Smooth muscle cell (in vitro differentiated cells): ENCODE results near the gene ZBP1. TPM values are rescaled to one million over a fixed set of nuclear protein-coding genes. Genes with fewer than 3 reads are reported as not detected.

Experiments used
- DNase-seq: peaks from one replicate; lab custom pipeline; 2025; ENCODE audit not compliant: unreplicated experiment; lab: John Stamatoyannopoulos, UW
- H2AFZ ChIP-seq: fragments of 200-600 bp; sonication (generic); 2 replicates; pipeline ENCODE4 v1.6.0; 2016; ENCODE audit warnings: antibody characterized with exemption, low read depth, mild to moderate bottlenecking
- H3F3A ChIP-seq: fragments of 200-600 bp; sonication (generic); 2 replicates; pipeline ENCODE4 v1.6.0; 2017; ENCODE audit warnings: antibody characterized with exemption, low read depth
- H3K27ac ChIP-seq: fragments of 200-600 bp; sonication (generic); 2 replicates; pipeline ENCODE4 v1.5.1; 2016; ENCODE audit warnings: low read depth, mild to moderate bottlenecking
- H3K27me3 ChIP-seq: fragments of 200-600 bp; sonication (generic); 2 replicates; pipeline ENCODE4 v1.6.1; 2016; ENCODE audit warnings: low read depth, mild to moderate bottlenecking
- H3K36me3 ChIP-seq: fragments of 200-600 bp; sonication (generic); 2 replicates; pipeline ENCODE4 v1.5.1; 2016; ENCODE audit warnings: low read depth
- H3K4me1 ChIP-seq: fragments of 200-600 bp; sonication (generic); 2 replicates; pipeline ENCODE4 v1.5.1; 2016; ENCODE audit warnings: low read depth
- H3K4me2 ChIP-seq: fragments of 200-600 bp; sonication (generic); 2 replicates; pipeline ENCODE4 v1.6.0; 2016; ENCODE audit warnings: mild to moderate bottlenecking
- H3K4me3 ChIP-seq: fragments of 200-600 bp; sonication (generic); 2 replicates; pipeline ENCODE4 v1.5.1; 2016; ENCODE audit warnings: mild to moderate bottlenecking
- H3K79me2 ChIP-seq: fragments of 200-600 bp; sonication (generic); 2 replicates; pipeline ENCODE4 v1.6.0; 2016; ENCODE audit warnings: low read depth, mild to moderate bottlenecking
- H3K9ac ChIP-seq: fragments of 200-600 bp; sonication (generic); 2 replicates; pipeline ENCODE4 v1.6.0; 2016; ENCODE audit warnings: low read depth
- H3K9me3 ChIP-seq: fragments of 200-600 bp; sonication (generic); replicated peaks from 2 replicates; pipeline ENCODE4 v1.5.1; 2016; ENCODE audit warnings: low read depth
- H4K20me1 ChIP-seq: fragments of 200-600 bp; sonication (generic); 2 replicates; pipeline ENCODE4 v1.6.0; 2016; ENCODE audit warnings: low read depth
- WGBS: methylation state at CpG from one replicate; pipeline ENCODE4 v1.1.7; 2016; ENCODE audit warnings: low lambda C conversion rate; 5-methylcytosine and 5-hydroxymethylcytosine counted together
- polyA plus RNA-seq: library from polyadenylated mRNA; unstranded; fragments of >200 nt; fragmentation: Nextera tagmentation; extraction: Ambion mirVana; gene quantifications from 2 replicates; pipeline ENCODE4 v1.2.1, GENCODE V29; 2016
- total RNA-seq: library from RNA; depleted of rRNA; stranded (reverse); fragments of >200 nt; gene quantifications from 2 replicates; pipeline ENCODE4 v1.2.3, GENCODE V29; 2014
- TF ChIP-seq, protein P1 (sequence below): fragments of 200-600 bp; sonication (generic); IDR thresholded peaks from 2 replicates; pipeline ENCODE4 v1.5.1; 2017; ENCODE audit warnings: borderline replicate concordance, mild to moderate bottlenecking, antibody characterized with exemption; ENCODE audit not compliant: insufficient read depth, poor library complexity, severe bottlenecking

Gene ZBP1
- total and polyA plus RNA-seq, 2 experiments from 2014 or later: not detected

DNA sequence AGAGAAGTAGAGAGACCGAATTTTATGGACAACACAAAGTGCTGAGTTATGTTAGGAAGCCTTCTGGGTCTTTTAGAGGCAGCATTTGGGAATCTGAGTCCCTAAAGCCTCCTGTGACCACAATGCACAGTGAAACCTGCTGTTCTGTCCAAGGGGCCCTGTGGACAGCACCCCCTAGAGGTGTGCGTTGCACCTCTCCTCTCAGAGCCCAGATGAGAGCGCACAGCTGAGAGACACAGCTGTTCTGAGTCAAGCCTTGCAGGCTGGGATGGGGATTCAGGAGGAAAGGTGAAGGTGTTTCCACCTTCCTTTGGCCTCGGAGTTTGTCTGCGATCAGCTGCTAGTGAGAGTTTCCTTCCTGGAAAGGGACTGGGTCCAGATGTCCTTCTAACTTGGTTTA, 46.3 kb downstream of the ZBP1 start:
- no peaks in the 10 kb centered on the region for H4K20me1 ChIP-seq
- TF ChIP-seq, protein P1, sequence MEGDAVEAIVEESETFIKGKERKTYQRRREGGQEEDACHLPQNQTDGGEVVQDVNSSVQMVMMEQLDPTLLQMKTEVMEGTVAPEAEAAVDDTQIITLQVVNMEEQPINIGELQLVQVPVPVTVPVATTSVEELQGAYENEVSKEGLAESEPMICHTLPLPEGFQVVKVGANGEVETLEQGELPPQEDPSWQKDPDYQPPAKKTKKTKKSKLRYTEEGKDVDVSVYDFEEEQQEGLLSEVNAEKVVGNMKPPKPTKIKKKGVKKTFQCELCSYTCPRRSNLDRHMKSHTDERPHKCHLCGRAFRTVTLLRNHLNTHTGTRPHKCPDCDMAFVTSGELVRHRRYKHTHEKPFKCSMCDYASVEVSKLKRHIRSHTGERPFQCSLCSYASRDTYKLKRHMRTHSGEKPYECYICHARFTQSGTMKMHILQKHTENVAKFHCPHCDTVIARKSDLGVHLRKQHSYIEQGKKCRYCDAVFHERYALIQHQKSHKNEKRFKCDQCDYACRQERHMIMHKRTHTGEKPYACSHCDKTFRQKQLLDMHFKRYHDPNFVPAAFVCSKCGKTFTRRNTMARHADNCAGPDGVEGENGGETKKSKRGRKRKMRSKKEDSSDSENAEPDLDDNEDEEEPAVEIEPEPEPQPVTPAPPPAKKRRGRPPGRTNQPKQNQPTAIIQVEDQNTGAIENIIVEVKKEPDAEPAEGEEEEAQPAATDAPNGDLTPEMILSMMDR: no peak
- H3K36me3 ChIP-seq: no peaks in the 10 kb centered on the region
- peaks cover 5% of the 10 kb centered on the region for H3K4me1 ChIP-seq
- DNase-seq: no peak
- no peak overlapping the region for H3K4me3 ChIP-seq
- 86% methylated on average over 5 of the region's 5 CpGs for WGBS
- no peak overlapping the region for H3K9ac ChIP-seq
- no peaks in the 10 kb centered on the region for H3K9me3 ChIP-seq
- H2AFZ ChIP-seq: no peak overlapping the region
- peaks cover 46% of the 10 kb centered on the region for H3K27me3 ChIP-seq
- no peaks in the 10 kb centered on the region for H3K79me2 ChIP-seq
- no peak overlapping the region for H3K4me2 ChIP-seq
- no peaks in the 10 kb centered on the region for H3F3A ChIP-seq
- H3K27ac ChIP-seq: no peak overlapping the region

DNA sequence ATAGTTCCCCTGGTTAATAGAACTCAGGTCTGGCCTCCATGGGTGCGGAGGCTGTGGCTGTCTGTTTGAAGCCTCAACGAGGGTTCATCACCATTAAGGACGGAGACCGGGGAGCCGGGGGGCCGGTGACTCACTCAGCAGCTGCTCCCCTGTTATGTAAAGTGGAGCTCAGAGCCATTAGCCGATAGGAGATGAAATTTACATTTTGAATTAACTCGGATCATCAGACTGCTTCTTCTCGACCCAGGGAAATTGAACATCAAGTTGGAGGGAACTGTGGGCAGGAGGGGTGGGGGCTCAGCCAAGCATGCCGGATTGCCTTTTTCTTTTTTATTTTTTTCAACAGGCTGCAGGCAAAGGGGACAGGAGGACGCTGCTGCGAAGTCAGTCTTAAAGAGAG, 47.0 kb downstream of the ZBP1 start:
- peaks cover 40% of the 10 kb centered on the region for H3K27me3 ChIP-seq
- WGBS: 63% methylated on average over 12 of the region's 12 CpGs

DNA sequence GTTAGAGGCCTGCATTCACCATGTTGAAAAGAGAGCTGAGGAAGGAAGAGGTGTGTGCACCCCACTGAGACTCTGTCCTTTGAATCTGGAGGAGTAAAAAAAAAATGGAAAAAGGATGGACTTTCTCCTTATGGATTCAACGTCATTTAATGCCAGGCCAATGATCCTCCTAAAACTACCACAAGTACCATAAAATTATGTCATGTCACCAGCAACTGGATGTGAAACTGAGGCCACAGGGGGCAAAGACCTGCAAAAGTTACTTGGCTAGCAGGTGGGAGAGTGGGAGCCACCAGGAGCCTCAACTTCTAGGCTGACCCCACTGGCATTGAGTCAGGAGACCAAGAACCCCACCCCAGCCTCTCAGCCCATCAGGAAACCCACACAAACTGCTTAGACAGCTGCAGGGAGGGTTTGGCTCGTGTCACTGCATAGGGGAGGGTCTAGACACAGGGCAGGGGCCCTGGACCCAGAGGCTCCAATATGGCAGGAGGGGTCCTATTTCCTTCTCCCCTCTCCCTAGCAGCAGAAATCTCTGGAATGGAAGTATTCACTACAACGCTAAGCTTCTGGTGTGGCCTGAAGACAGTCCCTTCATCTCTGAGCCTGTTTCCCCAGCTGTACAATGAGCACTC, 48.3 kb downstream of the ZBP1 start:
- no peaks in the 10 kb centered on the region for H3F3A ChIP-seq
- H4K20me1 ChIP-seq: no peaks in the 10 kb centered on the region
- H3K9me3 ChIP-seq: no peaks in the 10 kb centered on the region
- TF ChIP-seq, protein P1: no peak
- H2AFZ ChIP-seq: no peak overlapping the region
- no peak overlapping the region for H3K9ac ChIP-seq
- DNase-seq: no peak
- no peak overlapping the region for H3K27ac ChIP-seq
- no peaks in the 10 kb centered on the region for H3K36me3 ChIP-seq
- H3K4me1 ChIP-seq: peaks cover 5% of the 10 kb centered on the region
- no peak overlapping the region for H3K4me2 ChIP-seq
- H3K79me2 ChIP-seq: no peaks in the 10 kb centered on the region
- H3K4me3 ChIP-seq: no peak overlapping the region
- H3K27me3 ChIP-seq: peaks cover 46% of the 10 kb centered on the region
- 96% methylated on average over 3 of the region's 3 CpGs for WGBS

More for the DNA sequence above, 47.0 kb downstream of the ZBP1 start:
- H3K36me3 ChIP-seq: no peaks in the 10 kb centered on the region
- TF ChIP-seq, protein P1: no peak
- no peaks in the 10 kb centered on the region for H3K9me3 ChIP-seq
- no peaks in the 10 kb centered on the region for H3F3A ChIP-seq
- no peak overlapping the region for H3K9ac ChIP-seq
- DNase-seq: no peak
- no peaks in the 10 kb centered on the region for H3K79me2 ChIP-seq
- no peaks in the 10 kb centered on the region for H4K20me1 ChIP-seq
- no peak overlapping the region for H3K27ac ChIP-seq
- H2AFZ ChIP-seq: no peak overlapping the region
- H3K4me3 ChIP-seq: no peak overlapping the region
- H3K4me2 ChIP-seq: no peak overlapping the region
- H3K4me1 ChIP-seq: peaks cover 5% of the 10 kb centered on the region

DNA sequence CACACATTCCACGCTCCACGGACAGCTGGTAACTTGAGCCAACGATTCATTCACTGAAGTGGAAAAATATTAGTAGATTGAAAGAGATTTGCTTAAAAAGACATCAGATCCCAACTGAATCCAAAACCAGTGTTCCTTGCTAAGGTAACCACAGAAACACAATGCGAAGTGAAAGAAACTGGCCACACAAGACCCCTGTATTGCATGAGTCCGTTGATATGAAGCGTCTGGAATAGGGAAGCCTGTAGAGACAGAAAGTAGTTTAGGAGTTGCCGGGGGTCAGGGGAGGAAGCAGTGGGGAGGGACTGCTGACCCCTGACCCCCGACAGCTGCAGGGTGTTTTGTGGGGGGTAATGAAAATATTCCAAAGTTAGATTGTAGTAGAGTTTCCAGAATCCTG, 49.3 kb downstream of the ZBP1 start:
- TF ChIP-seq, protein P1: no peak
- Histone ChIP-seq H3F3A (no peaks in the 10 kb centered on the region), H3K27me3 (peaks cover 36% of the 10 kb centered on the region), H3K9ac (no peak overlapping the region), H3K4me2 (no peak overlapping the region), H3K79me2 (no peaks in the 10 kb centered on the region), H4K20me1 (no peaks in the 10 kb centered on the region), H3K4me3 (no peak overlapping the region), H3K36me3 (no peaks in the 10 kb centered on the region), H3K9me3 (no peaks in the 10 kb centered on the region), H3K27ac (no peak overlapping the region), H2AFZ (no peak overlapping the region), H3K4me1 (no peaks in the 10 kb centered on the region)
- no peak for DNase-seq
- 80% methylated on average over 8 of the region's 8 CpGs for WGBS
